ENCODE measurements around the gene IQCF2.

The IQCF2 gene

DNA sequence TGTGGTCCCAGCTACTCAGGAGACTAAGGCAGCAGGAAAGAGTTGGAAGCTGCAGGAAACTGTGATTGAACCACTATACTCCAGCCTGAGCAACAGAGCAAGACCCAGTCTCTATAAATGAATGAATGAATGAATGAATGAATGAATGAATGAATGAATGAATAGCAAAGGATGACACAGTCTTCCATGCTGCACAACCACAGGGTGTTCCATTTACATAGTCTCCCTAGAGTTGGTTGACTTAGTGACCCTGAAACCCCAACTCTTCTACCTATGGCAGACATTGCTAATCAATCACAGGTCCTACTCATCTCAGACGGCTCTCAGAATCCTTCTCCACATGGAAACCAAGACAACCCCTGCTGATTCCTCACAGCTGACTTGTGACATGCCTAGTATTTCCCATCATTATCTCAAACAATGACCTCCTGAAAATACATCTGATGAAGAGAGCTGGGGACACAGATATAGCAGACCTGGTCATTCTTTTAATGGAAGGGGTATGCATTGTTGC lies 11.9 kb downstream of the IQCF2 start:
- H2BK15ac ChIP-seq (replicated peaks; ENCODE audit: low read depth): no peak overlapping the region

GRCh38 chr3:51873876-51874275 lies 12.5 kb downstream of the IQCF2 start:
- Histone ChIP-seq H3K4me3 (ENCODE audit: low read length) (no peak overlapping the region), H4K8ac (ENCODE audit: low read depth, low read length) (no peak overlapping the region), H3K18ac (ENCODE audit: low read length) (no peak overlapping the region), H3K23ac (ENCODE audit: low read length) (no peak overlapping the region), H3K36me3 (ENCODE audit: control insufficient read depth, insufficient read depth, low read length) (no peaks in the 10 kb centered on the region), H4K5ac (ENCODE audit: low read length) (no peak overlapping the region), H3K56ac (ENCODE audit: low read length) (no peak overlapping the region), H3K4me2 (ENCODE audit: low read length) (no peak overlapping the region), H2AK5ac (ENCODE audit: low read length) (no peak overlapping the region), H2BK5ac (ENCODE audit: low read length) (no peak overlapping the region), H3K4me1 (ENCODE audit: control insufficient read depth, low read depth, low read length) (peaks cover 2% of the 10 kb centered on the region), H3K27ac (ENCODE audit: low read depth, low read length) (no peak overlapping the region), H2BK15ac (replicated peaks; ENCODE audit: low read depth) (no peak overlapping the region), H3K9ac (ENCODE audit: low read length) (no peak overlapping the region), H3K27me3 (ENCODE audit: insufficient read depth, low read length, poor library complexity) (no peaks in the 10 kb centered on the region), H2BK120ac (ENCODE audit: low read depth, low read length) (no peak overlapping the region), H3K4ac (ENCODE audit: low read depth, low read length) (no peak overlapping the region), H3K79me1 (ENCODE audit: low read length) (no peaks in the 10 kb centered on the region), H3K79me2 (ENCODE audit: control insufficient read depth, insufficient read depth, low read length) (no peaks in the 10 kb centered on the region)
- DNase-seq: no peak
- WGBS (ENCODE audit: extremely low coverage, insufficient coverage, low lambda C conversion rate): no CpG with 5 or more reads among the region's 10 CpGs

More for the DNA sequence above, 11.9 kb downstream of the IQCF2 start:
- no peaks in the 10 kb centered on the region for H3K79me1 ChIP-seq (ENCODE audit: low read length)
- no peak overlapping the region for H3K4ac ChIP-seq (ENCODE audit: low read depth, low read length)
- no peak overlapping the region for H4K8ac ChIP-seq (ENCODE audit: low read depth, low read length)
- no peak overlapping the region for H4K5ac ChIP-seq (ENCODE audit: low read length)
- DNase-seq: peak; percentile 40
- H3K36me3 ChIP-seq (ENCODE audit: control insufficient read depth, insufficient read depth, low read length): no peaks in the 10 kb centered on the region
- no peak overlapping the region for H3K4me2 ChIP-seq (ENCODE audit: low read length)
- H3K9ac ChIP-seq (ENCODE audit: low read length): no peak overlapping the region
- no CpG with 5 or more reads among the region's 1 CpG for WGBS (ENCODE audit: extremely low coverage, insufficient coverage, low lambda C conversion rate)
- H2BK5ac ChIP-seq (ENCODE audit: low read length): no peak overlapping the region
- H3K4me1 ChIP-seq (ENCODE audit: control insufficient read depth, low read depth, low read length): peaks cover 2% of the 10 kb centered on the region
- no peak overlapping the region for H2AK5ac ChIP-seq (ENCODE audit: low read length)
- H3K27me3 ChIP-seq (ENCODE audit: insufficient read depth, low read length, poor library complexity): no peaks in the 10 kb centered on the region
- H3K27ac ChIP-seq (ENCODE audit: low read depth, low read length): no peak overlapping the region
- H2BK120ac ChIP-seq (ENCODE audit: low read depth, low read length): no peak overlapping the region
- H3K23ac ChIP-seq (ENCODE audit: low read length): no peak overlapping the region
- H3K4me3 ChIP-seq (ENCODE audit: low read length): no peak overlapping the region
- H3K18ac ChIP-seq (ENCODE audit: low read length): no peak overlapping the region
- no peak overlapping the region for H3K56ac ChIP-seq (ENCODE audit: low read length)
- no peaks in the 10 kb centered on the region for H3K79me2 ChIP-seq (ENCODE audit: control insufficient read depth, insufficient read depth, low read length)

DNA sequence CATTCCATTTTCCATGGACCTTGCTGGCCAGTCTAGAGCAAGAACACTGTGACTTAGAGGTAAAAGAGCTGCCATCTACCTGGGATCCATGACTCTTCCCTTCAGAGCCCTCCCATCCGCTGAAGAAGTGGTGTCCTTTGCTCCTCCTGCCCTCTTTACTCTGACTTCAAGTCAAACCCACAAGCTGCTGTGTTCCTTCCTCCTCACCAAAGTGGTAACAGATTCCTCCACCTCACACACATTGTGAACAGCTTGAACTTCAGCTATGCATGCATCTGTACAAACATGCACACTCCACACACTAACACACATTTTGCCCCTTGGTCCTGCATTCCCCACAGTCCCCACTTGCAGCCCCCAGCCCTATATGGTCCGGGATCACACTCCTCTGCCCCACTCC lies 13.0 kb downstream of the IQCF2 start:
- H3K56ac ChIP-seq (ENCODE audit: low read length): peak overlapping the region; percentile 20
- H3K27me3 ChIP-seq (ENCODE audit: insufficient read depth, low read length, poor library complexity): no peaks in the 10 kb centered on the region
- no peak overlapping the region for H3K18ac ChIP-seq (ENCODE audit: low read length)
- no peak overlapping the region for H2BK120ac ChIP-seq (ENCODE audit: low read depth, low read length)
- no peaks in the 10 kb centered on the region for H3K79me1 ChIP-seq (ENCODE audit: low read length)
- no peak overlapping the region for H2BK15ac ChIP-seq (replicated peaks; ENCODE audit: low read depth)
- peak overlapping the region; percentile 51 for H2AK5ac ChIP-seq (ENCODE audit: low read length)
- H4K5ac ChIP-seq (ENCODE audit: low read length): no peak overlapping the region
- no peaks in the 10 kb centered on the region for H3K36me3 ChIP-seq (ENCODE audit: control insufficient read depth, insufficient read depth, low read length)
- no peak overlapping the region for H3K23ac ChIP-seq (ENCODE audit: low read length)
- no peak overlapping the region for H3K4me2 ChIP-seq (ENCODE audit: low read length)
- H2BK5ac ChIP-seq (ENCODE audit: low read length): no peak overlapping the region
- H3K4ac ChIP-seq (ENCODE audit: low read depth, low read length): no peak overlapping the region
- H3K4me1 ChIP-seq (ENCODE audit: control insufficient read depth, low read depth, low read length): peaks cover 2% of the 10 kb centered on the region
- no peak for DNase-seq
- H3K27ac ChIP-seq (ENCODE audit: low read depth, low read length): no peak overlapping the region
- no peak overlapping the region for H3K9ac ChIP-seq (ENCODE audit: low read length)
- no peaks in the 10 kb centered on the region for H3K79me2 ChIP-seq (ENCODE audit: control insufficient read depth, insufficient read depth, low read length)
- H4K8ac ChIP-seq (ENCODE audit: low read depth, low read length): no peak overlapping the region
- no CpG with 5 or more reads among the region's 2 CpGs for WGBS (ENCODE audit: extremely low coverage, insufficient coverage, low lambda C conversion rate)
- H3K4me3 ChIP-seq (ENCODE audit: low read length): no peak overlapping the region

DNA sequence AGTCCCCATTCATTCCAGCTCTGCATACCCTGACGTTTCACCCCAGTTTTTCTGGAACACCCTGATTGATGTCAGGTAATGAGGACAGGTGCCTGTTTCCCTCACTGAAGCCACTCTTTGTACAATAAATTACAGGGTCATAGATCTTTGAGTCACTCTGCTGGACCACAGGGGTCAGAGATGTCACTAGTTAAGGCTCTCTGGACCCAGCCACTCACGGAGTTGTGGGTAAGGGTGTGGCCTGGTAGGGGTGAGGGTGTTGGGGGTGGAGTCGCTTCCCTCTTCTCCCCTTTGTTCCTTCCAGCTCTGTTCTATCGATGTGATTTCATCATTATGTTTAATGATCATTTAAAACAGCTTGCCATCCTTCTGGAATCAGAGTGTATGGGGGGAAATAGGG lies 13.5 kb downstream of the IQCF2 start:
- no peak overlapping the region for H3K4me2 ChIP-seq (ENCODE audit: low read length)
- DNase-seq: no peak
- no peak overlapping the region for H2AK5ac ChIP-seq (ENCODE audit: low read length)
- H3K79me1 ChIP-seq (ENCODE audit: low read length): no peaks in the 10 kb centered on the region
- H4K5ac ChIP-seq (ENCODE audit: low read length): no peak overlapping the region
- no peak overlapping the region for H3K56ac ChIP-seq (ENCODE audit: low read length)
- no peak overlapping the region for H3K4ac ChIP-seq (ENCODE audit: low read depth, low read length)
- H2BK120ac ChIP-seq (ENCODE audit: low read depth, low read length): no peak overlapping the region
- H3K27ac ChIP-seq (ENCODE audit: low read depth, low read length): no peak overlapping the region
- H2BK15ac ChIP-seq (replicated peaks; ENCODE audit: low read depth): no peak overlapping the region
- no peaks in the 10 kb centered on the region for H3K27me3 ChIP-seq (ENCODE audit: insufficient read depth, low read length, poor library complexity)
- H3K18ac ChIP-seq (ENCODE audit: low read length): no peak overlapping the region
- H3K79me2 ChIP-seq (ENCODE audit: control insufficient read depth, insufficient read depth, low read length): no peaks in the 10 kb centered on the region
- H3K4me3 ChIP-seq (ENCODE audit: low read length): no peak overlapping the region
- no CpG with 5 or more reads among the region's 4 CpGs for WGBS (ENCODE audit: extremely low coverage, insufficient coverage, low lambda C conversion rate)
- H3K4me1 ChIP-seq (ENCODE audit: control insufficient read depth, low read depth, low read length): peaks cover 2% of the 10 kb centered on the region
- H3K36me3 ChIP-seq (ENCODE audit: control insufficient read depth, insufficient read depth, low read length): no peaks in the 10 kb centered on the region
- H2BK5ac ChIP-seq (ENCODE audit: low read length): no peak overlapping the region
- no peak overlapping the region for H3K23ac ChIP-seq (ENCODE audit: low read length)
- H3K9ac ChIP-seq (ENCODE audit: low read length): no peak overlapping the region
- no peak overlapping the region for H4K8ac ChIP-seq (ENCODE audit: low read depth, low read length)

DNA sequence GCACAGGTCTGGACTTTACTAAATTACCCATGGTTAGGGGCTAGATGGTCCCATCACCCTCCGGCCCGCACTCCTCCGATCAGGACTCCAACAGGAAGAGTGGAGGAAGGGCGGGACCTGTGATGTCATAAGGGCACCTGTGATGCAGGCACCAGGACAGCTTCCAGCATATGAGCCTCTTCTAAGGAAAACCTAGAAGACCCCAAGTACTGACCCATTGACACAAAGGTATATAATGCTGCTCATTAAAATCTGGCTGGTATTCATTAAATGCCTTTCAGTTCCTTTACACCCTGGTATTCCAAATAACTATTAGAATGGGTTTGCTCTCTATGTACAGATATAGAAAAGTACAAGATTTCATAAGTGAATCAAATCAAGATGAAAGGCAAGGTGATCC lies 14.1 kb downstream of the IQCF2 start, which contains the start of gene IQCF5:
TSS of gene IQCF5 (minus strand) at position 101 of the 400 bp plus-strand sequence. CDS start at position 31, 70 bp downstream.
- Histone ChIP-seq H2BK5ac (ENCODE audit: low read length) (no peak within 1 kb of the TSS), H3K79me1 (ENCODE audit: low read length) (no peaks in the 10 kb centered on the region), H4K5ac (ENCODE audit: low read length) (no peak within 1 kb of the TSS), H2BK15ac (replicated peaks; ENCODE audit: low read depth) (no peak within 1 kb of the TSS), H3K36me3 (ENCODE audit: control insufficient read depth, insufficient read depth, low read length) (no peaks in the 10 kb centered on the region), H3K9ac (ENCODE audit: low read length) (no peak within 1 kb of the TSS), H3K18ac (ENCODE audit: low read length) (no peak within 1 kb of the TSS), H2AK5ac (ENCODE audit: low read length) (peak within 1 kb of the TSS; percentile 51), H3K27me3 (ENCODE audit: insufficient read depth, low read length, poor library complexity) (no peaks in the 10 kb centered on the region), H3K4me1 (ENCODE audit: control insufficient read depth, low read depth, low read length) (peaks cover 2% of the 10 kb centered on the region), H2BK120ac (ENCODE audit: low read depth, low read length) (no peak within 1 kb of the TSS), H3K79me2 (ENCODE audit: control insufficient read depth, insufficient read depth, low read length) (no peaks in the 10 kb centered on the region), H3K56ac (ENCODE audit: low read length) (peak within 1 kb of the TSS; percentile 20), H3K27ac (ENCODE audit: low read depth, low read length) (no peak within 1 kb of the TSS), H3K23ac (ENCODE audit: low read length) (no peak within 1 kb of the TSS), H3K4me2 (ENCODE audit: low read length) (no peak within 1 kb of the TSS), H4K8ac (ENCODE audit: low read depth, low read length) (no peak within 1 kb of the TSS), H3K4me3 (ENCODE audit: low read length) (no peak within 1 kb of the TSS), H3K4ac (ENCODE audit: low read depth, low read length) (no peak within 1 kb of the TSS)
- DNase-seq: no peak
- WGBS (ENCODE audit: extremely low coverage, insufficient coverage, low lambda C conversion rate): no CpG with 5 or more reads among the region's 4 CpGs

GRCh38 chr3:51876186-51876585 lies 14.8 kb downstream of the IQCF2 start:
- Histone ChIP-seq H3K27ac (ENCODE audit: low read depth, low read length) (no peak overlapping the region), H3K79me2 (ENCODE audit: control insufficient read depth, insufficient read depth, low read length) (no peaks in the 10 kb centered on the region), H4K8ac (ENCODE audit: low read depth, low read length) (no peak overlapping the region), H3K18ac (ENCODE audit: low read length) (no peak overlapping the region), H3K36me3 (ENCODE audit: control insufficient read depth, insufficient read depth, low read length) (no peaks in the 10 kb centered on the region), H3K56ac (ENCODE audit: low read length) (peak overlapping the region; percentile 19), H2AK5ac (ENCODE audit: low read length) (no peak overlapping the region), H2BK5ac (ENCODE audit: low read length) (no peak overlapping the region), H4K5ac (ENCODE audit: low read length) (no peak overlapping the region), H3K4me3 (ENCODE audit: low read length) (no peak overlapping the region), H2BK120ac (ENCODE audit: low read depth, low read length) (no peak overlapping the region), H3K79me1 (ENCODE audit: low read length) (no peaks in the 10 kb centered on the region), H2BK15ac (replicated peaks; ENCODE audit: low read depth) (no peak overlapping the region), H3K4ac (ENCODE audit: low read depth, low read length) (no peak overlapping the region), H3K4me2 (ENCODE audit: low read length) (no peak overlapping the region), H3K9ac (ENCODE audit: low read length) (no peak overlapping the region), H3K4me1 (ENCODE audit: control insufficient read depth, low read depth, low read length) (peaks cover 2% of the 10 kb centered on the region), H3K27me3 (ENCODE audit: insufficient read depth, low read length, poor library complexity) (no peaks in the 10 kb centered on the region), H3K23ac (ENCODE audit: low read length) (no peak overlapping the region)
- peak; percentile 38 for DNase-seq
- WGBS (ENCODE audit: extremely low coverage, insufficient coverage, low lambda C conversion rate): no CpG with 5 or more reads among the region's 6 CpGs

Data from mesendoderm (in vitro differentiated cells).